ENCODE results near the gene ZBTB47. TPM values are rescaled to one million over a fixed set of nuclear protein-coding genes. Genes with fewer than 3 reads are reported as not detected.

ZBTB47 gene
- total and polyA plus RNA-seq, 2 donors (not counting 3 experiments of a cell fraction or from before 2014, with no cell fraction given), result 10.6 to 14.5 TPM

- Histone ChIP-seq H4K20me1 (replicated peaks; ENCODE audit: control insufficient read depth, extremely low read depth, insufficient read depth, low read length) (no peaks in the 10 kb centered on the region), H3K4me2 (ENCODE audit: insufficient read depth, low read length) (peak overlapping the region; percentile 79), H3K9ac (replicated peaks; ENCODE audit: extremely low read depth, insufficient read depth, low read length) (peak overlapping the region; percentile 87), H3K27ac (ENCODE audit: insufficient read depth, low read depth, low read length) (peak overlapping the region; percentile 74), H3K36me3 (ENCODE audit: control insufficient read depth in 2 of 2, extremely low read depth in 1 of 2, insufficient read depth in 2 of 2, low read length in 2 of 2) (peaks cover 0 to 13% of the 10 kb centered on the region in 2 experiments), H3K27me3 (ENCODE audit: control insufficient read depth in 2 of 2, insufficient read depth in 2 of 2, low read length in 2 of 2) (no peaks in the 10 kb centered on the region), H3K79me2 (ENCODE audit: control insufficient read depth, insufficient read depth, low read length) (peaks cover 37% of the 10 kb centered on the region), H3K4me3 (replicated peaks in 1 of 3; ENCODE audit: insufficient read depth in 1 of 3, low read depth in 1 of 3, low read length in 3 of 3) (peak overlapping the region; percentile 54 to 78 (median 77)), H2AFZ (ENCODE audit: low read depth, low read length) (peak overlapping the region; percentile 49), H3K4me1 (ENCODE audit: control insufficient read depth, extremely low read depth, insufficient read depth, low read length) (peaks cover 36% of the 10 kb centered on the region), H3K9me1 (replicated peaks; ENCODE audit: control insufficient read depth, extremely low read depth, insufficient read depth, low read length) (no peaks in the 10 kb centered on the region), H3K9me3 (replicated peaks; ENCODE audit: control insufficient read depth, insufficient read depth, low read length) (no peaks in the 10 kb centered on the region)
- CTCF ChIA-PET, result interaction anchor here (0.7 to 0.8 kb wide), 2 partner anchors 11 to 90 kb away, joined by 3 read pairs; no protein-coding TSS in a partner anchor
- POLR2A ChIA-PET, result interaction anchor here (0.7 kb wide), 1 partner anchor 64 kb away, joined by 12 read pairs; no protein-coding TSS in a partner anchor
- dilution Hi-C loops (cut with MboI; ENCODE audit: extremely low pct_ligation_motif_present, low sequenced_read_pairs), result no loop called here
- DNase-seq (ENCODE audit: low read depth, low spot score) (peak; percentile 43), FAIRE-seq (no peak)
- intact Hi-C loops (cut with micrococcal nuclease), result loop anchor here (2.0 kb wide), 2 partner anchors 30 to 72 kb away; partner anchors contain the start of gene KLHL40
- TSS peak; percentile 10 for BruUV-seq (replicated peaks)
- TF ChIP-seq EZH2 (IDR thresholded peaks at IDR 0.05; ENCODE audit: borderline replicate concordance, low read depth, low read length, severe bottlenecking) (no peak), MAX (IDR thresholded peaks at IDR 0.05; ENCODE audit: insufficient read depth, insufficient read length) (peak; percentile 36), CTCF (IDR thresholded peaks at IDR 0.05; ENCODE audit: extremely low read depth in 1 of 2, insufficient read depth in 1 of 2, low read depth in 1 of 2, low read length in 2 of 2) (peak in 1 of 2 donors; percentile 33)
Measured at GRCh38 chr3:42654331-42655201, 1.1 kb downstream of the ZBTB47 start.
